Pulmonary artery endothelial cell (primary cell): ENCODE data around the gene COASY. TPM values are rescaled to one million over a fixed set of nuclear protein-coding genes. Genes with fewer than 3 reads are reported as not detected.
"Not testable (repeated sequence)": the region's sequence is repeated elsewhere in the genome, so short reads cannot be mapped to it uniquely, and the experiment has no call there.

Source experiments
- DNase-seq: peaks from one replicate; pipeline ENCODE4 v3.0.0-alpha.2; 2011; ENCODE audit warnings: low read depth, low spot score
- total RNA-seq: library from RNA; depleted of rRNA; stranded (reverse); fragments of >200 nt; gene quantifications from 2 replicates; pipeline ENCODE4 v1.2.3, GENCODE V29; 2014

The COASY gene
- total RNA-seq, 1 donor from 2014 or later = 13.8 TPM

GRCh38 chr17:42531455-42532354 is 30.2 kb upstream of the COASY start:
- DNase-seq = no peak

- DNase-seq = no peak
These were observed 26.5 kb upstream of the COASY start for GRCh38 chr17:42535155-42536047.

GRCh38 chr17:42536048-42536371 is 25.9 kb upstream of the COASY start, which contains the start of gene NAGLU:
Gene NAGLU, plus strand, starts transcription at chr17:42536241. Its CDS starts 32 bp downstream, at chr17:42536273.
- peak; percentile 58 for DNase-seq

GRCh38 chr17:42536372-42537155 is 25.4 kb upstream of the COASY start:
- no peak for DNase-seq

- no peak for DNase-seq
These were observed 24.7 kb upstream of the COASY start for GRCh38 chr17:42537156-42537805.

GRCh38 chr17:42537826-42538451 is 24.0 kb upstream of the COASY start:
- no peak for DNase-seq

GRCh38 chr17:42538482-42538881 is 23.5 kb upstream of the COASY start:
- no peak for DNase-seq

- not testable (repeated sequence) for DNase-seq
These were observed 21.4 kb upstream of the COASY start for GRCh38 chr17:42540558-42540957.

- DNase-seq = no peak
These were observed 20.7 kb upstream of the COASY start for GRCh38 chr17:42541041-42541833.

GRCh38 chr17:42543190-42544079 is 18.5 kb upstream of the COASY start:
- DNase-seq = no peak

- no peak for DNase-seq
These were observed 17.1 kb upstream of the COASY start for GRCh38 chr17:42544874-42545283.

- not testable (repeated sequence) for DNase-seq
These were observed 16.0 kb upstream of the COASY start for GRCh38 chr17:42545755-42546505.

- DNase-seq = no peak
These were observed 14.9 kb upstream of the COASY start for GRCh38 chr17:42547001-42547461.

- DNase-seq = no peak
These were observed 14.3 kb upstream of the COASY start for GRCh38 chr17:42547698-42548069.

- DNase-seq = no peak
These were observed 13.7 kb upstream of the COASY start for GRCh38 chr17:42548070-42548837.

GRCh38 chr17:42548993-42549755 is 12.8 kb upstream of the COASY start:
- no peak for DNase-seq
